Right lobe of liver (tissue), 6 donors: ENCODE results near the gene RBM28. TPM values are rescaled to one million over a fixed set of nuclear protein-coding genes. Genes with fewer than 3 reads are reported as not detected.

Source experiments
- ATAC-seq, 4 donors: fragments of 200-7000 bp; cut with Tn5 transposase; one replicate each; pipeline ENCODE4 v1.9.1; 2020; ENCODE audit warnings: mild to moderate bottlenecking in 4 of 4, moderate library complexity in 4 of 4
- DNase-seq, 3 donors: peaks; one replicate each; pipeline ENCODE4 v3.0.0-alpha.2; 2020
- H3K27ac ChIP-seq, 3 donors: fragments of 200-600 bp; one replicate each; pipeline ENCODE4 v1.8.0; 2022
- H3K27me3 ChIP-seq, 2 donors: fragments of 200-600 bp; one replicate each; pipeline ENCODE4 v1.8.0; 2022
- H3K36me3 ChIP-seq, 4 donors: fragments of 200-600 bp; sonication (generic) in 1 of 4; one replicate each; pipeline versions ENCODE4 v1.5.1 to v1.8.0; 2017 to 2022; ENCODE audit warnings: control low read depth in 1 of 4
- H3K4me1 ChIP-seq, 4 donors: fragments of 200-600 bp; sonication (generic) in 1 of 4; one replicate each; pipeline versions ENCODE4 v1.5.1 to v1.8.0; 2017 to 2022; ENCODE audit warnings: control low read depth in 1 of 4
- H3K4me3 ChIP-seq, 3 donors: fragments of 200-600 bp; one replicate each; pipeline ENCODE4 v1.8.0; 2022
- H3K9me3 ChIP-seq, 4 donors: fragments of 200-600 bp; sonication (generic) in 1 of 4; one replicate each; pipeline versions ENCODE4 v1.5.1 to v1.8.0; 2017 to 2022; ENCODE audit warnings: control low read depth in 1 of 4
- CTCF ChIP-seq, 4 donors: fragments of 200-600 bp in 3 of 4; fragments of 450-650 bp in 1 of 4; IDR thresholded peaks; one replicate each; pipeline versions ENCODE4 v1.5.1 to v1.8.0; 2016 to 2022; ENCODE audit warnings: antibody characterized with exemption in 4 of 4, mild to moderate bottlenecking in 2 of 4
- POLR2A ChIP-seq: fragments of 450-650 bp; IDR thresholded peaks from one replicate; pipeline ENCODE4 v1.6.1; 2017; ENCODE audit warnings: antibody characterized with exemption, mild to moderate bottlenecking
- WGBS: methylation state at CpG from one replicate; pipeline ENCODE4 v1.1.6; 2018; ENCODE audit warnings: low coverage, low lambda C conversion rate; ENCODE audit not compliant: insufficient coverage; ENCODE audit errors: missing lambda C conversion rate; 5-methylcytosine and 5-hydroxymethylcytosine counted together
- intact Hi-C, 2 donors: fragments of 100-400 bp; cut with DNase I; formaldehyde crosslinking; loops; one replicate each; pipeline versions ENCODE4 v1.11.2 to v1.14.1; 2022
- total RNA-seq, 6 experiments: library from RNA; depleted of rRNA in 2 of 6; stranded (reverse); fragments of >200 nt in 2 of 6; fragmentation: NEBNext Ultra II Directional in 3 of 6; extraction: Animal tissue kit (Norgen Biotek cat#: 25700) in 3 of 6; gene quantifications; one replicate each; pipeline versions ENCODE4 v1.1.0 to v1.2.4, GENCODE V29; 2016 to 2023
- donor health status: DM: no; HTN: yes; CAD: no.
- donor health status: DM: no; HTN: no; CAD: no.
- donor health status: DM: no; HTN: no; CAD: no.
- donor health status: DM: no; HTN: yes; CAD: no.
- donor health status: DM: no; HTN: yes; CAD: no.

Gene RBM28
- total RNA-seq, 6 experiments from 2014 or later: 9.0 to 17.4 (median 11.1) TPM

- TF ChIP-seq CTCF (IDR thresholded peaks at IDR 0.05): no peak
- no peak for TF ChIP-seq POLR2A
- ATAC-seq (no peak), DNase-seq (no peak)
- Histone ChIP-seq H3K27ac (no peak overlapping the region), H3K36me3 (no peaks in the 10 kb centered on the region), H3K4me3 (no peak overlapping the region), H3K4me1 (no peaks in the 10 kb centered on the region), H3K9me3 (no peaks in the 10 kb centered on the region), H3K27me3 (no peaks in the 10 kb centered on the region)
- WGBS: no CpG with 5 or more reads among the region's 3 CpGs
- intact Hi-C loops: no loop called here
Observed at GRCh38 chr7:128380483-128381106, 36.9 kb upstream of the RBM28 start.

GRCh38 chr7:128379900-128380479, 36.3 kb upstream of the RBM28 start:
- no peak for DNase-seq
- intact Hi-C loops: no loop called here

GRCh38 chr7:128378637-128379036, 34.9 kb upstream of the RBM28 start:
- intact Hi-C loops: no loop called here
- ATAC-seq: no peak

More at GRCh38 chr7:128379900-128380479, 36.3 kb upstream of the RBM28 start:
- Histone ChIP-seq H3K4me3 (no peak overlapping the region), H3K9me3 (no peaks in the 10 kb centered on the region), H3K36me3 (no peaks in the 10 kb centered on the region), H3K27me3 (no peaks in the 10 kb centered on the region), H3K4me1 (no peaks in the 10 kb centered on the region), H3K27ac (no peak overlapping the region)
- 78% methylated on average over 5 of the region's 6 CpGs for WGBS
- no peak for TF ChIP-seq CTCF (IDR thresholded peaks at IDR 0.05)
- TF ChIP-seq POLR2A: no peak
- no peak for ATAC-seq

GRCh38 chr7:128376077-128376476, 32.4 kb upstream of the RBM28 start:
- no peak for ATAC-seq
- Histone ChIP-seq H3K9me3 (no peaks in the 10 kb centered on the region), H3K4me1 (no peaks in the 10 kb centered on the region), H3K27ac (no peak overlapping the region), H3K36me3 (no peaks in the 10 kb centered on the region), H3K4me3 (no peak overlapping the region), H3K27me3 (no peaks in the 10 kb centered on the region)
- 57% methylated on average over 1 of the region's 3 CpGs for WGBS
- intact Hi-C loops: no loop called here
- TF ChIP-seq POLR2A: no peak
- TF ChIP-seq CTCF (IDR thresholded peaks at IDR 0.05): no peak
- DNase-seq: no peak

More at GRCh38 chr7:128378637-128379036, 34.9 kb upstream of the RBM28 start:
- no peak overlapping the region for H3K4me3 ChIP-seq
- no peak for DNase-seq
- no peaks in the 10 kb centered on the region for H3K9me3 ChIP-seq
- H3K27me3 ChIP-seq: no peaks in the 10 kb centered on the region
- 19% methylated on average over 2 of the region's 2 CpGs for WGBS
- no peaks in the 10 kb centered on the region for H3K4me1 ChIP-seq
- no peaks in the 10 kb centered on the region for H3K36me3 ChIP-seq
- H3K27ac ChIP-seq: no peak overlapping the region
- TF ChIP-seq CTCF (IDR thresholded peaks at IDR 0.05) (no peak), POLR2A (no peak)
